Type B pancreatic cell (in vitro differentiated cells): ENCODE results near the gene PTGR3. TPM values are rescaled to one million over a fixed set of nuclear protein-coding genes. Genes with fewer than 3 reads are reported as not detected.
A peak's percentile ranks its signal among the peaks of the same experiment; 100 is the strongest.

Source experiments
- DNase-seq: peaks from one replicate; pipeline ENCODE4 v3.0.0; 2021; ENCODE audit warnings: mixed read lengths; ENCODE audit not compliant: unreplicated experiment; ENCODE audit errors: extremely low spot score
- H3K27ac Mint-ChIP-seq: 2 replicates; pipeline ENCODE4 v1.8.0; 2021; ENCODE audit warnings: mild to moderate bottlenecking, mixed read lengths
- H3K27me3 Mint-ChIP-seq: 2 replicates; pipeline ENCODE4 v1.8.0; 2021; ENCODE audit warnings: mixed read lengths
- H3K36me3 Mint-ChIP-seq: 2 replicates; pipeline ENCODE4 v1.8.0; 2021; ENCODE audit warnings: mixed read lengths
- H3K4me1 Mint-ChIP-seq: one replicate; pipeline ENCODE4 v1.8.0; 2021; ENCODE audit warnings: mixed read lengths; ENCODE audit not compliant: unreplicated experiment
- H3K4me3 Mint-ChIP-seq: 2 replicates; pipeline ENCODE4 v1.8.0; 2021; ENCODE audit warnings: mild to moderate bottlenecking, mixed read lengths
- H3K9me3 Mint-ChIP-seq: 2 replicates; pipeline ENCODE4 v1.8.0; 2021; ENCODE audit warnings: mixed read lengths
- long read RNA-seq: library from polyadenylated mRNA; unstranded; transcript quantifications from one replicate; pipeline ENCODE4 v2.0.0, GENCODE V29; 2020
- total RNA-seq: library from RNA; stranded (reverse); gene quantifications from 2 replicates; pipeline ENCODE4 v1.2.1, GENCODE V29; 2021; ENCODE audit warnings: low replicate concordance
- TF ChIP-seq, protein P1 (sequence below): fragments of 200-600 bp; sonication (generic); conservative IDR thresholded peaks from 2 replicates; pipeline ENCODE4 v1.5.0; 2021; ENCODE audit warnings: antibody characterized with exemption, mild to moderate bottlenecking

The PTGR3 gene, protein sequence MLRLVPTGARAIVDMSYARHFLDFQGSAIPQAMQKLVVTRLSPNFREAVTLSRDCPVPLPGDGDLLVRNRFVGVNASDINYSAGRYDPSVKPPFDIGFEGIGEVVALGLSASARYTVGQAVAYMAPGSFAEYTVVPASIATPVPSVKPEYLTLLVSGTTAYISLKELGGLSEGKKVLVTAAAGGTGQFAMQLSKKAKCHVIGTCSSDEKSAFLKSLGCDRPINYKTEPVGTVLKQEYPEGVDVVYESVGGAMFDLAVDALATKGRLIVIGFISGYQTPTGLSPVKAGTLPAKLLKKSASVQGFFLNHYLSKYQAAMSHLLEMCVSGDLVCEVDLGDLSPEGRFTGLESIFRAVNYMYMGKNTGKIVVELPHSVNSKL
- 25.4 and 86.7 TPM in 2 replicates for total RNA-seq
- long read RNA-seq, full-length matches to known transcripts, result 5 of 10 reads
- long read RNA-seq, partial matches to known transcripts, result 0 of 10 reads
- long read RNA-seq, other reads (novel, unspliced or antisense), result 5 of 10 reads

- DNase-seq, result peak; percentile 85
- Mint-ChIP-seq H3K27ac (peak within 1 kb of the TSS; percentile 91), H3K4me3 (peak within 1 kb of the TSS; percentile 98), H3K36me3 (peaks cover 25% of the 10 kb centered on the region), H3K4me1 (peaks cover 33% of the 10 kb centered on the region), H3K27me3 (peaks cover 39% of the 10 kb centered on the region), H3K9me3 (no peaks in the 10 kb centered on the region)
- TF ChIP-seq, protein P1, sequence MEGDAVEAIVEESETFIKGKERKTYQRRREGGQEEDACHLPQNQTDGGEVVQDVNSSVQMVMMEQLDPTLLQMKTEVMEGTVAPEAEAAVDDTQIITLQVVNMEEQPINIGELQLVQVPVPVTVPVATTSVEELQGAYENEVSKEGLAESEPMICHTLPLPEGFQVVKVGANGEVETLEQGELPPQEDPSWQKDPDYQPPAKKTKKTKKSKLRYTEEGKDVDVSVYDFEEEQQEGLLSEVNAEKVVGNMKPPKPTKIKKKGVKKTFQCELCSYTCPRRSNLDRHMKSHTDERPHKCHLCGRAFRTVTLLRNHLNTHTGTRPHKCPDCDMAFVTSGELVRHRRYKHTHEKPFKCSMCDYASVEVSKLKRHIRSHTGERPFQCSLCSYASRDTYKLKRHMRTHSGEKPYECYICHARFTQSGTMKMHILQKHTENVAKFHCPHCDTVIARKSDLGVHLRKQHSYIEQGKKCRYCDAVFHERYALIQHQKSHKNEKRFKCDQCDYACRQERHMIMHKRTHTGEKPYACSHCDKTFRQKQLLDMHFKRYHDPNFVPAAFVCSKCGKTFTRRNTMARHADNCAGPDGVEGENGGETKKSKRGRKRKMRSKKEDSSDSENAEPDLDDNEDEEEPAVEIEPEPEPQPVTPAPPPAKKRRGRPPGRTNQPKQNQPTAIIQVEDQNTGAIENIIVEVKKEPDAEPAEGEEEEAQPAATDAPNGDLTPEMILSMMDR, result no peak
Measured at GRCh38 chr18:75209129-75209950, at the start of gene PTGR3. Gene PTGR3, minus strand, starts transcription at chr18:75209139. Its CDS starts 81 bp downstream, at chr18:75209058.

GRCh38 chr18:75257605-75258004 lies 48.7 kb upstream of the PTGR3 start:
- TF ChIP-seq, protein P1, result no peak
- Mint-ChIP-seq H3K4me1 (peaks cover 54% of the 10 kb centered on the region), H3K9me3 (no peaks in the 10 kb centered on the region), H3K36me3 (peaks cover 9% of the 10 kb centered on the region), H3K27ac (no peak overlapping the region), H3K27me3 (no peaks in the 10 kb centered on the region), H3K4me3 (no peak overlapping the region)
- no peak for DNase-seq

- H3K9me3 Mint-ChIP-seq, result no peaks in the 10 kb centered on the region
- H3K27ac Mint-ChIP-seq, result no peak overlapping the region
- TF ChIP-seq, protein P1, result no peak
- H3K4me3 Mint-ChIP-seq, result no peak overlapping the region
- DNase-seq, result no peak
- no peaks in the 10 kb centered on the region for H3K27me3 Mint-ChIP-seq
- peaks cover 47% of the 10 kb centered on the region for H3K4me1 Mint-ChIP-seq
- peaks cover 3% of the 10 kb centered on the region for H3K36me3 Mint-ChIP-seq
Measured at GRCh38 chr18:75256376-75256775, 47.4 kb upstream of the PTGR3 start.

DNA sequence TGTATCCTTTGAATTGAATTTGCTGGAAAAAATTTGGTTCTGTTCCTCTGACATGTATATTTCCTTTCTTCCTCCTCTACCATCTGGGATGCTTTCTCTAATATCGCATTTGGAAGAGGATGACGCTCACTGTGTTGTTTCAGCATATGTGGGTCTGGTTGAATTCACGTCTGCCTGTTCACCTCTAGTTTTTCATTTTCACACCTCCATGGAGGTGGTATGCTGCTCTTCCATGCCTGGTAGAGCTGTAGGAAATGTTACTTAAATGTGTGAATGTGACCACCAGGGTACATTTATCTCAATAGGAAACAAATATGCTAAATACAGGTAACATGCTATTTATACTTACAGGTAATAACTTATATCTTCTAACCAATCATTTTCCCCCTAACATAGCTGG lies 46.2 kb upstream of the PTGR3 start:
- DNase-seq, result no peak
- Mint-ChIP-seq H3K27me3 (no peaks in the 10 kb centered on the region), H3K27ac (no peak overlapping the region), H3K9me3 (no peaks in the 10 kb centered on the region), H3K4me1 (peaks cover 46% of the 10 kb centered on the region), H3K4me3 (no peak overlapping the region), H3K36me3 (no peaks in the 10 kb centered on the region)
- TF ChIP-seq, protein P1, result peak; percentile 34

- Mint-ChIP-seq H3K27ac (no peak overlapping the region), H3K27me3 (no peaks in the 10 kb centered on the region), H3K4me1 (peaks cover 36% of the 10 kb centered on the region), H3K4me3 (no peak overlapping the region), H3K9me3 (no peaks in the 10 kb centered on the region), H3K36me3 (no peaks in the 10 kb centered on the region)
- TF ChIP-seq, protein P1, result no peak
- DNase-seq, result no peak
Measured at GRCh38 chr18:75253784-75254183, 44.8 kb upstream of the PTGR3 start.
